Measurements from ENCODE around the gene GPR55.

The GPR55 gene

GRCh38 chr2:230930149-230930780 lies 5.2 kb upstream of the GPR55 start:
- no peaks in the 10 kb centered on the region for H3F3A ChIP-seq (ENCODE audit: insufficient read depth, low read length)
- H3K27me3 ChIP-seq (replicated peaks; ENCODE audit: insufficient read depth, low read length): no peaks in the 10 kb centered on the region
- H3K9ac ChIP-seq (ENCODE audit: low read length): no peak overlapping the region
- H3K79me2 ChIP-seq (ENCODE audit: low read length): no peaks in the 10 kb centered on the region
- H3K36me3 ChIP-seq (replicated peaks; ENCODE audit: insufficient read depth, low read length): no peaks in the 10 kb centered on the region
- H2AFZ ChIP-seq (ENCODE audit: low read length): no peak overlapping the region
- no peaks in the 10 kb centered on the region for H3K9me3 ChIP-seq (replicated peaks; ENCODE audit: insufficient read depth, low read length)
- H3K27ac ChIP-seq (ENCODE audit: low read length): no peak overlapping the region
- peaks cover 11% of the 10 kb centered on the region for H3K4me1 ChIP-seq (ENCODE audit: low read length)
- H4K20me1 ChIP-seq (ENCODE audit: insufficient read depth, low read length): no peaks in the 10 kb centered on the region
- H3K4me3 ChIP-seq (ENCODE audit: low read length): no peak overlapping the region
- TF ChIP-seq EZH2 (optimal IDR thresholded peaks at IDR 0.05; ENCODE audit: low read depth, low read length) (no peak), EZH2phosphoT487 (IDR thresholded peaks at IDR 0.05; ENCODE audit: low read length) (no peak), CTCF (IDR thresholded peaks at IDR 0.05; ENCODE audit: low read length) (no peak)
- H3K4me2 ChIP-seq (ENCODE audit: low read depth, low read length): no peak overlapping the region
- no peaks in the 10 kb centered on the region for H3K9me2 ChIP-seq (replicated peaks; ENCODE audit: insufficient read depth, low read length)
- no peak for DNase-seq

- Histone ChIP-seq H3K9me3 (replicated peaks; ENCODE audit: insufficient read depth, low read length) (no peaks in the 10 kb centered on the region), H3K9me2 (replicated peaks; ENCODE audit: insufficient read depth, low read length) (no peaks in the 10 kb centered on the region), H2AFZ (ENCODE audit: low read length) (no peak overlapping the region), H3K27me3 (replicated peaks; ENCODE audit: insufficient read depth, low read length) (no peaks in the 10 kb centered on the region), H3K9ac (ENCODE audit: low read length) (no peak overlapping the region), H3K4me1 (ENCODE audit: low read length) (peaks cover 12% of the 10 kb centered on the region), H3K79me2 (ENCODE audit: low read length) (no peaks in the 10 kb centered on the region), H3F3A (ENCODE audit: insufficient read depth, low read length) (no peaks in the 10 kb centered on the region), H3K36me3 (replicated peaks; ENCODE audit: insufficient read depth, low read length) (no peaks in the 10 kb centered on the region), H3K27ac (ENCODE audit: low read length) (no peak overlapping the region), H4K20me1 (ENCODE audit: insufficient read depth, low read length) (no peaks in the 10 kb centered on the region), H3K4me3 (ENCODE audit: low read length) (no peak overlapping the region), H3K4me2 (ENCODE audit: low read depth, low read length) (no peak overlapping the region)
- DNase-seq: no peak
- TF ChIP-seq EZH2phosphoT487 (IDR thresholded peaks at IDR 0.05; ENCODE audit: low read length) (no peak), CTCF (IDR thresholded peaks at IDR 0.05; ENCODE audit: low read length) (no peak), EZH2 (optimal IDR thresholded peaks at IDR 0.05; ENCODE audit: low read depth, low read length) (no peak)
Measured at GRCh38 chr2:230929381-230930148, 4.5 kb upstream of the GPR55 start.

- Histone ChIP-seq H3K9me3 (replicated peaks; ENCODE audit: insufficient read depth, low read length) (no peaks in the 10 kb centered on the region), H3K4me3 (ENCODE audit: low read length) (no peak overlapping the region), H3K4me1 (ENCODE audit: low read length) (peaks cover 12% of the 10 kb centered on the region), H3K27me3 (replicated peaks; ENCODE audit: insufficient read depth, low read length) (no peaks in the 10 kb centered on the region), H3K4me2 (ENCODE audit: low read depth, low read length) (no peak overlapping the region), H2AFZ (ENCODE audit: low read length) (no peak overlapping the region), H3F3A (ENCODE audit: insufficient read depth, low read length) (no peaks in the 10 kb centered on the region), H3K9me2 (replicated peaks; ENCODE audit: insufficient read depth, low read length) (no peaks in the 10 kb centered on the region), H3K27ac (ENCODE audit: low read length) (no peak overlapping the region), H3K79me2 (ENCODE audit: low read length) (no peaks in the 10 kb centered on the region), H4K20me1 (ENCODE audit: insufficient read depth, low read length) (no peaks in the 10 kb centered on the region), H3K36me3 (replicated peaks; ENCODE audit: insufficient read depth, low read length) (no peaks in the 10 kb centered on the region), H3K9ac (ENCODE audit: low read length) (no peak overlapping the region)
- TF ChIP-seq CTCF (IDR thresholded peaks at IDR 0.05; ENCODE audit: low read length) (no peak), EZH2 (optimal IDR thresholded peaks at IDR 0.05; ENCODE audit: low read depth, low read length) (no peak), EZH2phosphoT487 (IDR thresholded peaks at IDR 0.05; ENCODE audit: low read length) (no peak)
- no peak for DNase-seq
Measured at GRCh38 chr2:230928701-230929380, 3.8 kb upstream of the GPR55 start.
